K562 (cell line): ENCODE measurements around the gene KIN. TPM values are rescaled to one million over a fixed set of nuclear protein-coding genes. Genes with fewer than 3 reads are reported as not detected.

ENCODE experiments used
- BRF1 ChIP-seq: IDR thresholded peaks from 3 replicates; pipeline ENCODE4 v1.6.1; 2011; ENCODE audit warnings: borderline replicate concordance, mild to moderate bottlenecking; ENCODE audit not compliant: insufficient read length; ENCODE audit errors: extremely low read depth
- CHCHD3 ChIP-seq: fragments of 250-450 bp; sonication (Bioruptor Pico); IDR thresholded peaks from 2 replicates; pipeline ENCODE4 v2.1.2; 2022; ENCODE audit warnings: mild to moderate bottlenecking
- CREB1 ChIP-seq, 2 experiments: sonication (generic) in 1 of 2; formaldehyde crosslinking in 1 of 2; IDR thresholded peaks; 2 replicates each; pipeline versions ENCODE4 v1.6.1 to v1.8.0; 2012 to 2022; ENCODE audit warnings: inconsistent platforms in 1 of 2, mild to moderate bottlenecking in 1 of 2, missing genetic modification reagents in 1 of 2, moderate library complexity in 1 of 2
- ERF ChIP-seq: fragments of 450-650 bp; formaldehyde crosslinking; IDR thresholded peaks from 2 replicates; pipeline ENCODE4 v1.4.0; 2020; ENCODE audit warnings: mild to moderate bottlenecking, mixed read lengths
- MAFF ChIP-seq: IDR thresholded peaks from 2 replicates; pipeline ENCODE4 v1.6.1; 2012; ENCODE audit warnings: low read length, improper control_type of control experiment
- MEIS2 ChIP-seq: fragments of 450-650 bp; IDR thresholded peaks from 2 replicates; pipeline ENCODE4 v1.6.1; 2014; ENCODE audit warnings: mild to moderate bottlenecking; ENCODE audit not compliant: partially characterized antibody
- POLR2A ChIP-seq: fragments of 450-650 bp; conservative IDR thresholded peaks from 2 replicates; pipeline ENCODE4 v1.6.1; 2016
- RAD51 ChIP-seq: fragments of 450-650 bp; IDR thresholded peaks from 2 replicates; pipeline ENCODE4 v1.7.1; 2016; ENCODE audit warnings: low read depth, mild to moderate bottlenecking, borderline replicate concordance
- RBM39 ChIP-seq: fragments of 200-400 bp; formaldehyde crosslinking; optimal IDR thresholded peaks from 2 replicates; pipeline ENCODE3; 2018; ENCODE audit warnings: low read depth, low read length
- SAP30 ChIP-seq: fragments of 200-600 bp; sonication (generic); IDR thresholded peaks from 2 replicates; pipeline ENCODE4 v1.6.1; 2012; ENCODE audit warnings: borderline replicate concordance, low read depth, mild to moderate bottlenecking, moderate library complexity, low read length, control low read depth, inconsistent platforms; ENCODE audit not compliant: insufficient read depth, poor library complexity, severe bottlenecking
- SPI1 ChIP-seq: IDR thresholded peaks from 2 replicates; pipeline ENCODE4 v1.6.1; 2011; ENCODE audit warnings: low read depth, low read length, control low read depth, borderline replicate concordance
- TAF1 ChIP-seq: IDR thresholded peaks from 2 replicates; pipeline ENCODE4 v1.6.1; 2011; ENCODE audit warnings: mild to moderate bottlenecking, low read length, moderate library complexity; ENCODE audit not compliant: insufficient read depth, control insufficient read depth, severe bottlenecking; ENCODE audit errors: extremely low read depth
- ZBTB7A ChIP-seq: IDR thresholded peaks from 2 replicates; pipeline ENCODE4 v1.6.1; 2011; ENCODE audit warnings: low read depth, mild to moderate bottlenecking, low read length, moderate library complexity, borderline replicate concordance; ENCODE audit not compliant: control insufficient read depth
- ZKSCAN1 ChIP-seq: fragments of 150-350 bp; IDR thresholded peaks from 2 replicates; pipeline ENCODE4 v1.6.1; 2016; ENCODE audit warnings: low read depth, low read length
- ZNF830 ChIP-seq: fragments of 250-450 bp; sonication (Bioruptor Pico); IDR thresholded peaks from 2 replicates; pipeline ENCODE4 v1.5.0; 2021; ENCODE audit warnings: mild to moderate bottlenecking
- polyA plus RNA-seq, 8 experiments: library from polyadenylated mRNA; depleted of rRNA in 4 of 8; stranded (reverse) in 5 of 8; unstranded in 3 of 8; fragments of >200 nt; fragmentation: Nextera tagmentation in 2 of 8; fragmentation: Illumina TruSeq in 1 of 8; extraction: Ambion mirVana in 2 of 8; extraction: Trizol in 1 of 8; gene quantifications; 2 replicates each; pipeline versions ENCODE4 v1.2.1 to v1.2.3, GENCODE V29; 2011 to 2014; ENCODE audit warnings: inconsistent platforms in 1 of 8, missing spikeins in 1 of 8
- total RNA-seq, 7 experiments: library from RNA; depleted of rRNA in 6 of 7; stranded (reverse); fragments of >200 nt in 6 of 7; fragmentation: Illumina TruSeq in 2 of 7; extraction: Trizol in 2 of 7; gene quantifications; 2 replicates each; pipeline versions ENCODE4 v1.2.1 to v1.2.3, GENCODE V29; 2011 to 2021; ENCODE audit warnings: low replicate concordance in 1 of 7
- TF ChIP-seq, protein P1 (sequence below): fragments of 200-800 bp; sonication (Bioruptor generic); IDR thresholded peaks from 2 replicates; pipeline ENCODE4 v1.6.1; 2017; ENCODE audit warnings: missing genetic modification characterization, missing compliant biosample characterization
- TF ChIP-seq, protein P2 (sequence below): sonication (generic); formaldehyde crosslinking; IDR thresholded peaks from 2 replicates; pipeline ENCODE4 v1.8.0; 2022; ENCODE audit warnings: mild to moderate bottlenecking, missing genetic modification reagents
- TF ChIP-seq, protein P3 (sequence below): fragments of 450-650 bp; formaldehyde crosslinking; IDR thresholded peaks from 2 replicates; pipeline ENCODE4 v1.4.0; 2020; ENCODE audit warnings: mild to moderate bottlenecking, moderate library complexity

Gene KIN
- total and polyA plus RNA-seq, 9 of the 15 experiments (the other 6 are each of a cell fraction or from before 2014, with no cell fraction given), result 11.7 to 35.6 (median 16.0) TPM

DNA sequence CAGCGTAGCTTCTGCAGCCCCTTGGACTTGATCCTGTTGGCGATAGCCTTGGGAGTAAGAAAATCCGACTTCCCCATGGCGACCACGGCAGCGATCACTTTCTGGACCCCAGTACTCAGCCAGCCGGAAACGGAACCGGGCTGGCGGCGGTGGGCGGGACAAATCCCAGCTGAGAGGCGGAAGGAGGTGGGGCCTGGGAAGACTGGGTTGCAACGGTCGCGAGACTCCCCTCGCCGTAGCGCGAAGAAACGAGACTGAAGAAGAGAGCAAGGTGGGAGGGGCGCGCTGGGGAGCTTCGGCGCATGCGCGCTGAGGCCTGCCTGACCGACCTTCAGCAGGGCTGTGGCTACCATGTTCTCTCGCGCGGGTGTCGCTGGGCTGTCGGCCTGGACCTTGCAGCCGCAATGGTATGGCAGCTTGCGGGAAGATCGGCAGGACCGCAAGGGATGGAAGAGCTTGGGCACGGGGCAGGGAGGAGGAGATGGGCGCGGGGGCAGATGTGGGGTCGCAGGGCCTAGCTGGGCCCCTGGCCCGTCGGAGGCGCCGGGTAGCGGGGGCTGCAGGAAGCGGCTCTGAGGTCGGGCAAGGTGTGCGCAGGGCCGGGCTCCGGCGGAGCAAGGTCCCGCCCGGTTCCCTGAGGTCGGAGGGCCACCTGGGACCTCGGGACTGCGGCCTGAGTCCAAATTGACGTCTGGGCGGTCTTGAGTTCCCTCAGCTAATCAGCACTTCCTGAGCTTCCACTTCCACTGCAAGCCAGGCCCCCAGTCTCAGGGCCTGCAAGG, at the start of gene KIN, which contains the start of gene ATP5F1C (continued):
- TF ChIP-seq, protein P1, sequence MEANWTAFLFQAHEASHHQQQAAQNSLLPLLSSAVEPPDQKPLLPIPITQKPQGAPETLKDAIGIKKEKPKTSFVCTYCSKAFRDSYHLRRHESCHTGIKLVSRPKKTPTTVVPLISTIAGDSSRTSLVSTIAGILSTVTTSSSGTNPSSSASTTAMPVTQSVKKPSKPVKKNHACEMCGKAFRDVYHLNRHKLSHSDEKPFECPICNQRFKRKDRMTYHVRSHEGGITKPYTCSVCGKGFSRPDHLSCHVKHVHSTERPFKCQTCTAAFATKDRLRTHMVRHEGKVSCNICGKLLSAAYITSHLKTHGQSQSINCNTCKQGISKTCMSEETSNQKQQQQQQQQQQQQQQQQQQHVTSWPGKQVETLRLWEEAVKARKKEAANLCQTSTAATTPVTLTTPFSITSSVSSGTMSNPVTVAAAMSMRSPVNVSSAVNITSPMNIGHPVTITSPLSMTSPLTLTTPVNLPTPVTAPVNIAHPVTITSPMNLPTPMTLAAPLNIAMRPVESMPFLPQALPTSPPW (CRISPR knock-in tag), result peak; percentile 56
- TF ChIP-seq SPI1 (peak; percentile 56; the same call in 1 of the 2 replicates), POLR2A (peak; percentile 96), BRF1 (no peak), SAP30 (peak; percentile 1), MEIS2 (peak; percentile 74), ZBTB7A (peak; percentile 39; the same call in 1 of the 2 replicates), ERF (0 out of 2 replicates have a peak, but pooled peaks have one; percentile 63), CREB1 (IDR thresholded peaks at IDR 0.05) (no peak), CREB1 (CRISPR knock-in tag; IDR thresholded peaks at IDR 0.05) (no peak; the same call in 1 of the 2 replicates), MAFF (peak; percentile 37; the same call in 1 of the 2 replicates), ZKSCAN1 (peak; percentile 47; the same call in 1 of the 2 replicates), CHCHD3 (CRISPR knock-in tag) (no peak), ZNF830 (CRISPR knock-in tag) (peak; percentile 26; the same call in 1 of the 2 replicates), RBM39 (no peak), TAF1 (peak; percentile 69), RAD51 (no peak)
- TF ChIP-seq, protein P2, sequence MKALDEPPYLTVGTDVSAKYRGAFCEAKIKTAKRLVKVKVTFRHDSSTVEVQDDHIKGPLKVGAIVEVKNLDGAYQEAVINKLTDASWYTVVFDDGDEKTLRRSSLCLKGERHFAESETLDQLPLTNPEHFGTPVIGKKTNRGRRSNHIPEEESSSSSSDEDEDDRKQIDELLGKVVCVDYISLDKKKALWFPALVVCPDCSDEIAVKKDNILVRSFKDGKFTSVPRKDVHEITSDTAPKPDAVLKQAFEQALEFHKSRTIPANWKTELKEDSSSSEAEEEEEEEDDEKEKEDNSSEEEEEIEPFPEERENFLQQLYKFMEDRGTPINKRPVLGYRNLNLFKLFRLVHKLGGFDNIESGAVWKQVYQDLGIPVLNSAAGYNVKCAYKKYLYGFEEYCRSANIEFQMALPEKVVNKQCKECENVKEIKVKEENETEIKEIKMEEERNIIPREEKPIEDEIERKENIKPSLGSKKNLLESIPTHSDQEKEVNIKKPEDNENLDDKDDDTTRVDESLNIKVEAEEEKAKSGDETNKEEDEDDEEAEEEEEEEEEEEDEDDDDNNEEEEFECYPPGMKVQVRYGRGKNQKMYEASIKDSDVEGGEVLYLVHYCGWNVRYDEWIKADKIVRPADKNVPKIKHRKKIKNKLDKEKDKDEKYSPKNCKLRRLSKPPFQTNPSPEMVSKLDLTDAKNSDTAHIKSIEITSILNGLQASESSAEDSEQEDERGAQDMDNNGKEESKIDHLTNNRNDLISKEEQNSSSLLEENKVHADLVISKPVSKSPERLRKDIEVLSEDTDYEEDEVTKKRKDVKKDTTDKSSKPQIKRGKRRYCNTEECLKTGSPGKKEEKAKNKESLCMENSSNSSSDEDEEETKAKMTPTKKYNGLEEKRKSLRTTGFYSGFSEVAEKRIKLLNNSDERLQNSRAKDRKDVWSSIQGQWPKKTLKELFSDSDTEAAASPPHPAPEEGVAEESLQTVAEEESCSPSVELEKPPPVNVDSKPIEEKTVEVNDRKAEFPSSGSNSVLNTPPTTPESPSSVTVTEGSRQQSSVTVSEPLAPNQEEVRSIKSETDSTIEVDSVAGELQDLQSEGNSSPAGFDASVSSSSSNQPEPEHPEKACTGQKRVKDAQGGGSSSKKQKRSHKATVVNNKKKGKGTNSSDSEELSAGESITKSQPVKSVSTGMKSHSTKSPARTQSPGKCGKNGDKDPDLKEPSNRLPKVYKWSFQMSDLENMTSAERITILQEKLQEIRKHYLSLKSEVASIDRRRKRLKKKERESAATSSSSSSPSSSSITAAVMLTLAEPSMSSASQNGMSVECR (CRISPR knock-in tag), result peak; percentile 84
- TF ChIP-seq, protein P3, sequence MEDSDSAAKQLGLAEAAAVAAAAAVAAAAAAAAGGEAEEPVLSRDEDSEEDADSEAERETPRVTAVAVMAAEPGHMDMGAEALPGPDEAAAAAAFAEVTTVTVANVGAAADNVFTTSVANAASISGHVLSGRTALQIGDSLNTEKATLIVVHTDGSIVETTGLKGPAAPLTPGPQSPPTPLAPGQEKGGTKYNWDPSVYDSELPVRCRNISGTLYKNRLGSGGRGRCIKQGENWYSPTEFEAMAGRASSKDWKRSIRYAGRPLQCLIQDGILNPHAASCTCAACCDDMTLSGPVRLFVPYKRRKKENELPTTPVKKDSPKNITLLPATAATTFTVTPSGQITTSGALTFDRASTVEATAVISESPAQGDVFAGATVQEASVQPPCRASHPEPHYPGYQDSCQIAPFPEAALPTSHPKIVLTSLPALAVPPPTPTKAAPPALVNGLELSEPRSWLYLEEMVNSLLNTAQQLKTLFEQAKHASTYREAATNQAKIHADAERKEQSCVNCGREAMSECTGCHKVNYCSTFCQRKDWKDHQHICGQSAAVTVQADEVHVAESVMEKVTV, result no peak
